ENCODE measurements around the gene MRPS33. TPM values are rescaled to one million over a fixed set of nuclear protein-coding genes. Genes with fewer than 3 reads are reported as not detected.
A peak's percentile ranks its signal among the peaks of the same experiment; 100 is the strongest.

Gene MRPS33
- total RNA-seq, result 27.4 TPM
- long read RNA-seq, full-length matches to known transcripts, result 13 of 14 reads
- long read RNA-seq, partial matches to known transcripts, result 0 of 14 reads
- long read RNA-seq, other reads (novel, unspliced or antisense), result 1 of 14 reads

GRCh38 chr7:141014524-141015395 is at the start of gene MRPS33:
MRPS33 (minus strand) TSS chr7:141014952; CDS start chr7:141010633, 4,319 bp downstream.
- H3K4me1 ChIP-seq, result no peaks in the 10 kb centered on the region
- peak; percentile 97 for DNase-seq
- ATAC-seq, result peak; percentile 100
- intact Hi-C loops (cut with DNase I), result loop anchor here (5.0 kb wide), 1 partner anchor 202 kb away; no protein-coding TSS in a partner anchor
- peak within 1 kb of the TSS; percentile 70 for H3K4me3 ChIP-seq
- H3K36me3 ChIP-seq, result peaks cover 2% of the 10 kb centered on the region
- TF ChIP-seq, protein P1, sequence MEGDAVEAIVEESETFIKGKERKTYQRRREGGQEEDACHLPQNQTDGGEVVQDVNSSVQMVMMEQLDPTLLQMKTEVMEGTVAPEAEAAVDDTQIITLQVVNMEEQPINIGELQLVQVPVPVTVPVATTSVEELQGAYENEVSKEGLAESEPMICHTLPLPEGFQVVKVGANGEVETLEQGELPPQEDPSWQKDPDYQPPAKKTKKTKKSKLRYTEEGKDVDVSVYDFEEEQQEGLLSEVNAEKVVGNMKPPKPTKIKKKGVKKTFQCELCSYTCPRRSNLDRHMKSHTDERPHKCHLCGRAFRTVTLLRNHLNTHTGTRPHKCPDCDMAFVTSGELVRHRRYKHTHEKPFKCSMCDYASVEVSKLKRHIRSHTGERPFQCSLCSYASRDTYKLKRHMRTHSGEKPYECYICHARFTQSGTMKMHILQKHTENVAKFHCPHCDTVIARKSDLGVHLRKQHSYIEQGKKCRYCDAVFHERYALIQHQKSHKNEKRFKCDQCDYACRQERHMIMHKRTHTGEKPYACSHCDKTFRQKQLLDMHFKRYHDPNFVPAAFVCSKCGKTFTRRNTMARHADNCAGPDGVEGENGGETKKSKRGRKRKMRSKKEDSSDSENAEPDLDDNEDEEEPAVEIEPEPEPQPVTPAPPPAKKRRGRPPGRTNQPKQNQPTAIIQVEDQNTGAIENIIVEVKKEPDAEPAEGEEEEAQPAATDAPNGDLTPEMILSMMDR (IDR thresholded peaks at IDR 0.05), result peak; percentile 39
- H3K27ac ChIP-seq, result peak within 1 kb of the TSS; percentile 83
- H3K27me3 ChIP-seq, result peaks cover 5% of the 10 kb centered on the region
- no peaks in the 10 kb centered on the region for H3K9me3 ChIP-seq

GRCh38 chr7:141057788-141058187 is 43.0 kb upstream of the MRPS33 start:
- DNase-seq (no peak), ATAC-seq (no peak)
- H3K4me1 ChIP-seq, result no peaks in the 10 kb centered on the region
- no peaks in the 10 kb centered on the region for H3K27me3 ChIP-seq
- H3K9me3 ChIP-seq, result no peaks in the 10 kb centered on the region
- H3K36me3 ChIP-seq, result no peaks in the 10 kb centered on the region
- no peak overlapping the region for H3K4me3 ChIP-seq
- TF ChIP-seq, protein P1 (IDR thresholded peaks at IDR 0.05), result no peak
- intact Hi-C loops (cut with DNase I), result no loop called here
- no peak overlapping the region for H3K27ac ChIP-seq

DNA sequence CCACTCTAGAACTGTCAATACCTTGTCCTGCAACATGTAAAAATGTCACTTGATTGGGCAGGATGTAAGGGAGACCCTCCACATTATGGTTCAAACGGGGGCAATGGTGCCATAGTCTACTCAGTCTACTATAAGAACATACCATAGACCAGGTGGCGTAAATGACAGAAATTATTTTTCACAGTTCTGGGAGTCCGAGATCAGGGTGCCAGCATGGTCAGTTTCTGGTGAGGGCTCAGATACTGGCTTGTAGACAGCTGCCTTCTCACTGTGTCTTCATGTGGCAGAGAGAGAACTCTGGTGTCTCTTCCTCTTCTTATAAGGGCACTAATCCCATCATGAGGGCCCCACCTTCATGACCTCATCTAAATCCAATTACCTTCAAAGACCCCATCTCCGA is 40.4 kb upstream of the MRPS33 start:
- no peak overlapping the region for H3K27ac ChIP-seq
- H3K36me3 ChIP-seq, result no peaks in the 10 kb centered on the region
- ATAC-seq, result no peak
- intact Hi-C loops (cut with DNase I), result no loop called here
- no peaks in the 10 kb centered on the region for H3K4me1 ChIP-seq
- no peak for DNase-seq
- no peaks in the 10 kb centered on the region for H3K27me3 ChIP-seq
- TF ChIP-seq, protein P1 (IDR thresholded peaks at IDR 0.05), result no peak
- no peak overlapping the region for H3K4me3 ChIP-seq
- H3K9me3 ChIP-seq, result no peaks in the 10 kb centered on the region

GRCh38 chr7:141053626-141054025 is 38.9 kb upstream of the MRPS33 start:
- Histone ChIP-seq H3K27ac (no peak overlapping the region), H3K9me3 (no peaks in the 10 kb centered on the region), H3K36me3 (no peaks in the 10 kb centered on the region), H3K27me3 (no peaks in the 10 kb centered on the region), H3K4me1 (no peaks in the 10 kb centered on the region), H3K4me3 (no peak overlapping the region)
- intact Hi-C loops (cut with DNase I), result no loop called here
- TF ChIP-seq, protein P1 (IDR thresholded peaks at IDR 0.05), result no peak
- DNase-seq (no peak), ATAC-seq (no peak)

- Histone ChIP-seq H3K4me1 (no peaks in the 10 kb centered on the region), H3K27me3 (no peaks in the 10 kb centered on the region), H3K27ac (no peak overlapping the region), H3K36me3 (no peaks in the 10 kb centered on the region), H3K9me3 (no peaks in the 10 kb centered on the region), H3K4me3 (no peak overlapping the region)
- ATAC-seq (no peak), DNase-seq (no peak)
- TF ChIP-seq, protein P1 (IDR thresholded peaks at IDR 0.05), result no peak
- intact Hi-C loops (cut with DNase I), result no loop called here
Observed at GRCh38 chr7:141045842-141046620, 31.3 kb upstream of the MRPS33 start.

All from upper lobe of right lung (tissue), 1 donor.